IPS-11a (cell line): ENCODE results near the gene NPAS2.

ENCODE experiments used
- H3K4me3 ChIP-seq: one replicate; pipeline ENCODE4 v1.5.1; 2013; ENCODE audit warnings: low read depth, low read length, control low read depth

Gene NPAS2

DNA sequence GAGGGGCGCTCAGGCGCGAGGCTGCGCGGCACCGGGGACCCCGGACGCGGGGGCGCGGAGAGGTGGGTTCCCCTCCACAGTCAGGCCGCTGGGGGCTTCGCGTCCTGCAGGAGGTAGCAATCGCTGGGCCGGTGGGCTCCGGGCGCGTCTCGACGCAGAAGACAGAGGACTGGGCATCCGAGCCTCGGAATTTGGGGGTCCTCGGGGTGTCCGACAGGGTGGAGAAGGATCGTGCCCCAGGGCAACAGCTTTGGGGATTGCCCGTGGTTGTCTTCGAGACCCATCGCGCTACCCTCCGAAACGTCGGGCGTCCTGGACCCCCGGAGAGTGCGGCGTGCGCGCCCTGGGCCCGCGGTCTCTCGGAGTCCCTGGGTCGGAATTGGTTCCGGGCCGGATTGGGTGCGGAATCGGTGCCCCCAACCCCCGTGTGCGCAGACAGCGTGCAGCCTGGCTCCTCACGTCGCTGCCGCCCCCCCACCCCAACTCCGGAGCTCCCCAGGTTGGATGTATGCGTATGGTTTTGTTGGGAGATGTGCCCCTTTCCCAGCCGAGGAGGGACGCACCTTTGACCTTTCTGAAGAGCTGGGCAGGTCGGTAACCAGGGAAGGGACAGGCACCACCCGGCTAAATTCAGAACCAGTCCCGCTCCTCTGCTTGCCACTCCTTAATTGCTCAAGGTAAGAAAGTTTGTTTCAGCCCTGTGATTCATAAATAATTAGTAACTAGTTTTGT is 750 bp downstream of the NPAS2 start:
- peak overlapping the region; percentile 50 for H3K4me3 ChIP-seq

DNA sequence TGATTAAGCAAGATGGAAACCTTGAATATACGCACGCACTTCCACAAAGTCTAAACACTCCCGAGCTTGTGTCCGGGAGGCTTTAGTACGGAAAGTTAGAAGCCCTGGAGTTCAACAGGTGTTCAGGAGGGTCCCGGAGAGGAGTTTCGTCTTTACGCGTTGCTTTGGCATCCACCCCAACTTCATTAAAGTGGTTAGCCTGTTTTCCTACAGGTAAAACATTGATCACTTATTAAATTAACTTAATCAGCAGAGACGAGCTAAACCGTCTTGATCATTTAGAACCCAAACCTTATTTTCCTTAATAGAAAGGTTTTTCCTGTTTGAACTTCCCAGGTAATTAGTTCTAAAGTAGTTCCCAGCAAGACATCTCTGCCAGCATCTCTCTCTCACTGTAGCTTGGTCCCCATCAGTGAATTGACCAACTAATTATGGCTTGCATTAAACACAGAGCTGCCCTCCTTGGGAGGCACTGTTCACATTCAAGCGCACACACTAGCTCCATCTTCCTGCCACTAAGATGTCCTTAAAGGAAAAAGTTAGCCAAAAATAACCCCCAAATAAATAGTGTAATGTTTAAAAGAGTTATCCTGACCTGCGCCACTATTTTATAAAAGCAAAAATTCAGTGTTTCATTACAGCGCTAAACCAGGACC is 1.4 kb downstream of the NPAS2 start:
- peak overlapping the region; percentile 50 for H3K4me3 ChIP-seq

DNA sequence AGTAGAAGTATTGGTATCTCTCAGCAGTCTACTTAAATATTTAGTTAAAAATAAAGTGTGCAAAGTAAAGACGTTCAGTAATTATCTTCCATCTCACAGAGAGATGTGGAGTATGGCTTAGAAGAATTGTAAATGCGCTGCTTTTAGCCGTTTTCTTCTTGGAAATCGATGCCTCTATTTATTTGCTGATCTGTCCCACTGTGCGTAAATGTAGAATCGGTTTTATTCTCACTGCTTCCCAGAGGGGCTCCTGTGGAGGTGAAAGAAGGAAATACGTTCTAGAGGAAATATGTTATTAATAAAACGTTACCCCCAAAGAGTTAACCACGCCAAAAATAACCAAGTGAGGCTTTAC is 1.9 kb downstream of the NPAS2 start:
- H3K4me3 ChIP-seq: no peak overlapping the region

DNA sequence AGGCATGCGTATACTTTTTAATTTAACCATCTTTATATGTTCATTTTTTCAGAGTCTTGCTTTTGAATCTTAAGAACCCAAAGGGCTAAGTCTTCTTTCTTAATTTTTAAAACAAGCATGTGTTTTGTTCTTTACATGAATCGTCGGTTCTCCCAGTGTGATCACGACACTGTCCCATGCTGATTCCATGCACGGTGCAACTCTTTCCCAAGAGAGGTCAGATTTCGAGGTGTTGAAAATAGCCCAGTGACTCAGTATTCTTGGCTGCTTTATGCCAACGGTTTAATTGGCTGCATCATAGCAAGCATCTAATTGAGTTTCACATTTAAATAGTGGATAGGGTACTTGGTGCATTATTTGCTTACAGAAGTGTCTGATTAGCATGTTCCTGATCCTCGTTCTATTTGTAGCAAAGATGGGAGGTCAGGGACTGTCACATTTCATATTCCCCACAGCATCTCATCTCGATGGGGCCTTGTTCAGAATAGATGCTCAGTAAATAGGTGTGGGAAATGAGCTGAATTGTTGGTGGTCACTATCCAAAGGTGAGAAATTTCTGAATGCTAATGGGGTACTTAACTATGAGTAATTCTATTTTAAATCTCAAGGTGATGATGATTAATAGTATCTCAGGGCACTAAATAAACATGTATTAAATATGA is 2.8 kb downstream of the NPAS2 start:
- H3K4me3 ChIP-seq: no peak overlapping the region

DNA sequence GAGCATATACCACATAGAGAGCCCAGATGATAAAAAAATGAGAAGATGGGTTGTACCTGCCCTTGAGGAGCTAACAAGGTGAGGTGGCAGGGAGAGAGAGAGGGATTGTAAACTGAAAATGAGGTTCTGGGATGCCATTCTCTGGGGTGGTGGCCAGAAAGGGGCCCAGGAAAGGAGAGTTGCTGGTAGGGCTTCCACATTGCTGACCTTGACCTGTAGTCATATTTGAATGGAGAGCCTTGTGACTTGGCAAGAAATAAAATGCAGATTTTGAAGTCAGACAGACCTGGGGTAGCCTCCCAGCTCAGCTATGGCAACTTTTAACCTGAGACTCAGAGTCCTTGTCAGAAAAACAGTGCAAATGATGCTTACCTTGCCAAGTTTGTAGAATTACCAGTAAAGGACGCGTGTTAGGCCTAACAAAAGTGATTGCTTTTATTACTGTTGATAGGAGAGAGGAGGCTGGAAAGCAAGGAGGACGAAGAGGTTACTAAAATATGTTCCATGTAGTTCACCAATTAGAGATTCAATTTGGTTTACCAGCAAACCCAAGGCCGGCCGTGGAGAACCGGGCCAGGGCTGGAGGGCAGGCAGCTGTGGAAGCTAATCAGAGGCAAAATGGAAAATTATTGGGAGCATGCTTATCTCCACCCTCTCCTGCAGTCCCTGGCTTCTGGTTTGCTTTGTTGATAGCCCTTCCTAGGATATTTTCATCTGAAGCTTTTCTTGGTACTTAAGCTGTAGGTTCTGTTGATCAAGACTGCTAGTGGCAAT is 3.9 kb downstream of the NPAS2 start:
- no peak overlapping the region for H3K4me3 ChIP-seq

DNA sequence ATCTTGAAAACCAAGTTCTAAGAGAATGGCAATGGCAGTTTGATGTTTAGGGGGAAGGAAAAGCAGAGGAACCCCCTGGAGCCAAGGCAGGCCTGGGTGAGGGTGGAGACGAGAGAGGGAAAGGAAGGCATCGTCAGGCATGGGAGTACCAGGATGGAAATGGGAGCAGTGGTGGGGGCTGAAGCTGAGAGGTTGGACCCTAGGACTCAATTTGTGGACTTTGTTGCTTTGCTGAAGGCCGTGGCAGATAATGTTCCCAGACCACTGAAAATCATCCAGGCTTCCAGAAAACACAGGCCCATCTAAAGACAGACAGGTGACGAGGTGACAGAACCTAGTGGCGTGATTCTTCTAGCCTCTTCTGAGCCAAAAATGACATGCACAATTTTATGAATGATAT is 4.9 kb downstream of the NPAS2 start:
- no peak overlapping the region for H3K4me3 ChIP-seq

DNA sequence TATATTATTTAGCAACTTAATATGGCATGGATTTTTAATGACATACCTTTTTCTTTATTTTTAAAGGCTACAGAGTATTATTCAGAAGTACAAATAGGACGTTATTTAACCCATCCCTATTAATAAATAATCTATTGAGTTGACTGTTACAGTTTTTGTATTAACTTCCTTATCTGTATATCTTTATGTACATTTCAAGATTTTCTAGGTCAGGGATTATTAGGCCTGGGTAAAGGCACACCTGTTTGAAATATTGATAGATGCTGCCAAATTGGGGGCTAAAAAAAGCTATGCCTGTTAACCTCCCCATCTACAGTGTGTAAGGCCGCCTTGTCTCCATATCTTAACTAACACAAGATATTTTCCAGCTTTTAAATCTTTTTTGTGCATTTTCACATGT is 6.6 kb downstream of the NPAS2 start:
- H3K4me3 ChIP-seq: no peak overlapping the region

DNA sequence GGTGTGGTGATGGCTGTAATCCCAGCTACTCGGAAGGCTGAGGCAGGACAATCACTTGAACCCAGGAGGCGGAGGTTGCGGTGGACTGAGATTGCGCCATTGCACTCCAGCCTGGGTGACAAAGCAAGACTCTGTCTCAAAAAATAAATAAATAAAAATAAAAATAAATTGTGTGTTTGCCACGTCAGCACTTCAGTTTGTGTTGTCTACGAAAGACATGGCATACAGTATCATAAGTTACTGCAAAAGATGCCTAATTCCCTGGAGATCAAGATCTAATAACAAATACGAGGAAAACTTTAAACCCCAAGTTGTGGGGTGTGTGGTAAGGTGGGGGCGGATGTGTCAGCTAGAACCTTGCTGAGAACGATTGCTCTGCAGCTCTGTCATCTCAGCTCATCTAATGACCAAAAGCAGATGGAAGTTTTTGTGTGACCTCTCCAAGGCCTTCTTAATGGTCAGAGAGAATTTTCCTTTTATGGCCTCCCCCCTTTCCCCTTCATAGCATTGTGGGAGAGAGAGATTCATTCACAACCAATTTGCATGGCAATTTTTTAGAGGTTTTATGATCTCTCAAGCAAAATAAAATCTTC is 11.3 kb downstream of the NPAS2 start:
- no peak overlapping the region for H3K4me3 ChIP-seq

DNA sequence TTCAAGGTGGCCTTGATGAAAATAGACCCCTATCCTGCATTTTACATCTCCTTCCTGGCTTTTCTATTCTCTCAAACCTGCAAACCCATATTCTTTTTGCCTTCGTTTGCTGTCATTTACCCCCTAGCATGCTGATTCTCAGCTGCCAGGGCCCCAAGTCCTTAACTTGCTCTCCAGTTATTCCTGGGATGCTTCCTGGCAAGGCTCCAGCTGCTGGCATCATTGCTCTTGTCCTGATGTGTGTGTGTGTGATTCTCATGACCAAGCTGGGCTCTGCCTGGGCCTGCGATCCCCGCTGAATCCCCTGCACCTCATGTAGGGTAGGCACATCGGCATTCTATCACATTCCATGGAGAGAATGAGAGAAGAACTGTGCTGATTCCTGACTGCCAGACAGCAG is 11.9 kb downstream of the NPAS2 start:
- H3K4me3 ChIP-seq: no peak overlapping the region

DNA sequence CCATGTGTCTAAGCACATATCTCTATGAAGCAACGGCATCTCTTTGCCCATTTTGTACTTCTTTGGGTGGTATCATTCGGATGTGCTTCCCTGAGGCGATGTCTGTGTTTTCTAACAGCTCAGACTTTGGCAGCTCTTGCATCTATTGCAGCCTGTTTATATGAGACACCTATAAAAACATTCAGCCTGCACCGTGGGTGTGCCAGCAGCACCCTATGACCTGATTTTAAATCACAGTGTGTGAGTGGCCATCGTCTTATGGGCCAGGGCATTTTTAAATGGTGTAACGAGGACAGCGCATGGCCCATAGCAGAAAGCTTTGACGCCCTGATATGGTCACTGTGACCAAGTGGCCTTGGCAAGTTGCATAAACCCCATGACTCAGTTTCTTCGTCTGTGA is 12.9 kb downstream of the NPAS2 start:
- no peak overlapping the region for H3K4me3 ChIP-seq

DNA sequence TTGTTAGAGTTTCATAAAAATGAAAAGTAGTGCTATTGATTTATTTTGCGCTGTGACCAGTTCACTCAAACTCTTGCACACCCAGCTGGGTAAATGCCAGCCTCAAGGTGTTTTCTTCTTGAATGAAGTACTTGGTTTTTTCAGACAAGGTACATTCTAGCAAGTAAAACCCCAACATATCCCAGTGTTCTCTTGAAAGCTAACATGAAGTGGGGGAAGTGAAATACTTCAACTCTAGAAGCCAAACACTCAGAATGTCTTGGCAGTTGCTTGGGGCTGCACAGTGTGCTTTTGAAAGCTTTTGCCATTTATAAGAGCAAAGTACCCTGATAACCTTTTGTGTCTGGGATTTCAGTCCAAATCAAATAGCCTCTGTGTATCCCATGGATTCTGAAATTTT is 13.4 kb downstream of the NPAS2 start:
- H3K4me3 ChIP-seq: no peak overlapping the region

DNA sequence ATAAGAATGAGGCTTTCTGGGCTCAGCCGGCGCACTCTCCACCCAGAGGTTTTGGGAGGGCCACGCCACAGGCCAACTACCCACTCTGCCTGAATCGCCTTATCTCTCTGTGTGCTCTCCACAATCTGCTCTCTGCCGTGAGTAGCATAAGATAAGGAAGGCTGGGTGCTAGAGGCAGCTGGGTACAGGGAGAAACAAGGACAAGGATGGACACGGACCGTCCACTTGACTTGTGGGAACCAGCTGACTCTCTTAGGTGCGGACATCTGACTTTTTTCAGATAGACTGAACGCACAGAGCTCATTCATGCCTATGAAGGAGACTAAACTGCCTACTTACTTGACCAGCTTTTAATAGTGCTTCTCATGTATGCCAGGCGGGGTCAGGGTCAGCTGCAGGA is 14.3 kb downstream of the NPAS2 start:
- H3K4me3 ChIP-seq: no peak overlapping the region

DNA sequence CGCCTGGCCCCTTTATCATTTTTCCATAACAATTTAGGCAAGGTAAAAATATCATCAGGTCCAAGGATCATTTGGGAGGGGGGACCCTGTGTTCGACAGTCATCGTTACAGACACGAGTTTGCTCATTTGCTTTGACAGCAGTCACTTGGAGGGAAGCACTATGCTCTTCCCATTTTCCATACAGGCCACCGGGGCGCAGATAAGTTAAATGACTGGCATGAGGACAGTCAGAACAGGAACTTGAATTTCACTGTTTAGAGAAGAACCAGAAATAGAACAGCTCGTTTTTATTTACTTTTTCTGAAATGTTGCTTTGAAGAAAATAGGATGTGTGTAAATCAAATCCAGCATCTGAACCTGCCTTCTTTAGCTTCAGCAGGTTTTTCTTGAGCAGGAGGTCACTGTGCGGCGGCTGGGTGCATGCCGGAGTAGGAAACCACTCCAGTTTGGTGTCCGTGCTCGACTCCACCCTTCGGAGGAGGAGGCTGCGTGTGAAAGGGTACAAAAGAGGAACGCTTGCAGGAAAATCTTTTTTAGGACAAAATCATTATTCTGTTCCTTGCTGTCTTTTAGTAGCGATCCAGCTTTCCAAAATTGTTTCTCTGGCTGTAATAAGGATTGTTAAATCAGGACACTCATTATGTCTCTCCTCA is 15.2 kb downstream of the NPAS2 start:
- no peak overlapping the region for H3K4me3 ChIP-seq

DNA sequence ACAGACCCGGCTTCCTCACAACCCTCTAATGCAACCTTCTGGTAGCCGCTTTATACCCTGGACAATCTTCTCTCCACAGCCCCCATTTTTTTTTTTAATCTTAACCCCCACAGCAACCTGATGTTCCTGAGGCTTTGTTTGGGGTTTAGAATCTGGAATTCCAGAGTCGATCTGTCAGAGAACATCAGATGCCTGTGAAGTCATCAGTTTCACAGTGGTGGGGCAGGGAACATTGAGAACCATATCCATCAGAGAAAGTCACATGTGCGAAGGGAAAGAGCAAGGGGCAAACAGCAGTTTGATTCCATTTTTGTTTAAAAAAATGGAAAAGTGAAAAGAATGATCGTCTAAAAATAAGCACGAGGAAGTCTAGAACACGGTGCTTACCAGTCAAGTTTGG is 20.6 kb downstream of the NPAS2 start:
- H3K4me3 ChIP-seq: no peak overlapping the region

DNA sequence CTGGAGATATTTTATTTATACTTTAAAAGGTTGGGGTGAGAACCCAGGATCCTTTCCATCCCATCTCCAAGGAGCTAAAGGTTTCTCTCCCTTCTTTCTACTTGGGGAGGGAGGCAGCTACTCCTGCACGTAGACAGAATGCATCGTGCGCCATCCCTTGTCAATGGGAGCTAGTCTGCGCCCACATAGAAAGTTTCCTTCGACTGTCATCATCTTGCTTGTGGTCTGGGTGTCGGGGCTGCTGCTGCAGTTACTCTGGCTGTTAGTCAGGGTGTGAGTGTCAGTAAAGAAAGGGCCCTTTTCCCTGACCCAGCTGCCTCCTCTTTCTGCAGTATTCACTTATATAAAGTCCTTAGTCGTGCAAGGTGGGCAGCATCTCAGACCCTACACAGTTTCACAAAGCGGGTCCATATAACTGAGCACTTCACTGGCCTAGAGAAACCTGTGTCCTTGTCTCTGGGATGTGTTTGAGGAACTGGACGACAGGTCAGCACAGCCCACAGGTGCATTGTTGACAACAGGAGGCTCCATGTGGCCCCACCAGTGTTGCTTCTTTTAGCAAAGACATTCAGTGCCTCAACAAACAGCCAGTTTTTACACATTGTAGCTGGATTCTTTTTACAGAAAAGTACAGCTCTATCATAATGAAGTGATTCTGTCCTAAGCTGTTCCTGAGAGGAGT is 22.4 kb downstream of the NPAS2 start:
- H3K4me3 ChIP-seq: no peak overlapping the region

DNA sequence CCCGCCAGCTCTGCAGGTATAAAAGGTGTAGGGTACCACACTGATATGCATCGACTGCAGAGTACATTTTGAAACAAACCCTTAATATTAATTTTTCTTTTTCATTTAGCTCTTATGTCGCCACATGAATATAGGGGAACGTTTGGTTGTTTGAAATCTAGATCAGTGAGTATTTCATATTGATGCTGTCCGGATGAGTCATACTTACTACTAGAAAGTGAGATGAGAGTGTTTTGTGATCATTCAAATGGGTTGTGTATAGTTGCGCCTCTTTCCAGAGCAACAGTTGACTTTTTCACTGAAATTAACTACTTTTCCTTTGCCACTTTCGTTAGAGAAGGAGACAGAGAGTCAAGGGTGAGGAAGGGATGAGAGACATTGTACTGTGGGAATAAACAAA is 24.6 kb downstream of the NPAS2 start:
- no peak overlapping the region for H3K4me3 ChIP-seq

DNA sequence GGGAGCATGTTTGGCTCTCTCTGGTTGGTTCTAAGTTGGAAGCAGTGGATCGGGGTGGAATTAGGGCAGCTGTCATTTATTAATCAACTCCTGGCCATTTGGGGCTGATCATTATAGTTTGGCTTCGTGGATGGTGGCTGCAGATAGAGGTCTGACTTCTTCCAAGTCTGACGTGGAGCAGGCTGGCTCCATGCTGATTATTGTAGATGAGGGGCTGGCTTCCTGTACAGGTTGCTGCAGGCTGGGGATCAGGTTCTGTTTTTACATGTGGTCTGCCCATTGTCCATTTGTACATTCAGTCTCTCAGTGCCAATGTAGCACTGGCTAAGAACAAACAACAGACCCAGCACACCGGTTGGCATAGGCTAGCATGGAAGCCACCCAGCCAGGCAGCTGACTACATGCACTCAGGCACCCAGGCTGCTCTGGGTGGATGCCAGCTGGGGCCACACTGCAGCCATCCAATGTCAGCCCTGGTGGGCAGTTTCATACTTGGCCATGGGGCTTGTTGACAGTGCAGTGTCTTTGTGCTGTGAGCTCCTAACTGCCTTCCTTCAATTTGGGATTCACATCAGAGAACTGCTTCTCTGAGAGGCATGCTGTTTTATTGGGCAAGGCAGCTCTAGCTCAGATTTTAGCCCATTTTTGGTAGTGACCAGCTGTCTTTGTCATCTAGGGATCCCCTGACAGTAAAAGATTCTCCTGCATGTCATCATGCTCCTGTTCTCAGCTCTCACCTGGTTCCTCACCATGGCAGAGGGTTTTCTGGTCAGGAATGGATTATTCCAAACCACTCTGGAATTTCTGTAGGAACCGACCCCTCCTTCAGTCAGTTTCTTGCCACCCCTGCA is 25.4 kb downstream of the NPAS2 start:
- H3K4me3 ChIP-seq: no peak overlapping the region

DNA sequence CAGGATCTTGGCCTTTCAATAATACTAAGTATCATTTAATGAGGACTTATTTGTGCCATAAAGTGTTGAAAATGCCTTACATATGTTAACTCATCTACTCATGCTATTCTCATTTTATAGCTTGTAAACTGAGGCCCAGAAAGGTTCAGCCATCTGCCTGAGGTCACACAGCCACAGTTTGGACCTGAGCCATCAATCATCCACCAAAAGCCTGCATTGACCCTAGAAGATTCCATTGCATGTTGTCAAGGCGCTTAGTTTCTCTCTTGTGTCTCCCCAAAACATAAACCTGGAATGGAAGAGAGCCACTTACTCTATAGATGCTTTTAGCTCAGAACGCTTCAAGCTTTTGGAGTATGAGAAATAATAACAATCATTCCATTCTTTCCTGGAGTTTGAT is 26.8 kb downstream of the NPAS2 start:
- no peak overlapping the region for H3K4me3 ChIP-seq

DNA sequence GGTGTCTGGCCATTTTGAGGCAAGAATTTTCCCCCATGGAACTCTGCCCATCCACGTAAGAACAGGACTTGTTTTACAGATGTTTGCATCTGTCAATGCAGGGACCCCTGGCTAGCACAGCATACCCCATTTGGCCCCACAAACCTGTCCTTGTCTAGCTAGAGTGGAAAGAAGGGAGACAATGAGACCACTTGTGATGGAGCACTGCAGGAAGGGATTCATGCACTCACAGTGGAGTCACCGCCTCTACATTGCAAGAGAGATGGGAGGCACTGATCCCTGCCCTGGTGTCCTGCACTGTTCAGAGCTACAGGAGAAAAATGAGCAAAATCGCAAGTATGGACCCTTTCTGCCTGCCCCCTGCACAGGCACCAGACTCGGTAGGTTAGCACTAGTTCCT is 32.5 kb downstream of the NPAS2 start:
- no peak overlapping the region for H3K4me3 ChIP-seq
